Esophagus (tissue), 2 donors: Measurements from ENCODE around the gene CNTLN. TPM values are rescaled to one million over a fixed set of nuclear protein-coding genes. Genes with fewer than 3 reads are reported as not detected.
A peak's percentile ranks its signal among the peaks of the same experiment; 100 is the strongest.

Experiments used
- H3K27ac ChIP-seq, 2 donors: one replicate each; pipeline ENCODE4 v1.5.1; 2013; ENCODE audit warnings: low read depth in 2 of 2, mild to moderate bottlenecking in 2 of 2, inconsistent platforms in 1 of 2, low read length in 1 of 2, moderate library complexity in 1 of 2
- H3K27me3 ChIP-seq, 2 donors: one replicate each; pipeline ENCODE4 v1.6.1; 2013; ENCODE audit warnings: low read length in 2 of 2, control low read depth in 1 of 2, mild to moderate bottlenecking in 1 of 2; ENCODE audit not compliant: insufficient read depth in 2 of 2, control insufficient read depth in 1 of 2
- H3K36me3 ChIP-seq, 2 donors: one replicate each; pipeline ENCODE4 v1.6.1; 2013; ENCODE audit warnings: low read length in 1 of 2; ENCODE audit not compliant: control insufficient read depth in 2 of 2, insufficient read depth in 2 of 2
- H3K4me1 ChIP-seq, 2 donors: one replicate each; pipeline ENCODE4 v1.6.1; 2013; ENCODE audit warnings: low read length in 1 of 2; ENCODE audit not compliant: control insufficient read depth in 2 of 2, insufficient read depth in 2 of 2
- H3K4me3 ChIP-seq, 2 donors: one replicate each; pipeline ENCODE4 v1.5.1; 2013; ENCODE audit warnings: low read length in 2 of 2, mild to moderate bottlenecking in 2 of 2, low read depth in 1 of 2, moderate library complexity in 1 of 2
- H3K9me3 ChIP-seq, 2 donors: one replicate each; pipeline ENCODE4 v1.6.1; 2013; ENCODE audit warnings: mild to moderate bottlenecking in 2 of 2, low read depth in 1 of 2, low read length in 1 of 2, moderate library complexity in 1 of 2; ENCODE audit not compliant: control insufficient read depth in 2 of 2, insufficient read depth in 1 of 2
- WGBS, 2 donors: extraction: QIAGEN DNeasy Blood & Tissue Kit; methylation state at CpG; one replicate each; pipeline ENCODE4 v1.1.7; 2013; 5-methylcytosine and 5-hydroxymethylcytosine counted together
- polyA plus RNA-seq, 2 donors: library from polyadenylated mRNA; stranded (reverse); fragments of 200-250 nt; gene quantifications; one replicate each; pipeline ENCODE4 v1.2.3, GENCODE V29; 2013
- donor health status: healthy with polysubstance abuse.
- donor health status: Bipolar disorder and iron deficiency.

Gene CNTLN
- polyA plus RNA-seq, 2 donors = 1.0 to 1.3 TPM

DNA sequence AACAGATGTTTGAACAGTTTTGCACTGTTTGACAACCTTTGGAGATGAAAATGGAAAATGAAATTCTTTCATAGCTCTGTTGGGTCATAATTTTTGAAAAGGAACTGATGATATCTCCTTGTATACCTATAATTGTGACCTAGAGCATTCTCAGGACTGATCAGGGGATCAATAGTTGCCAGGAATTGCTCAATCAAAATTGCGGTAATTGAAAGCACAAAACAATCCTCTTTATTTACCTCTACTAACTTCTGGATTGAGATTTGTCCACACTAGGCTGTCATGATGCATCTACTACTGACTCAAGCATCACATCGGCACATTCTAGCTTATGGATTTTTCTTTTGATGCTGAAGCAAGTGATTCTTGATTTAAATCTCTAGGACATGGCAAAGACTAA lies 4.1 kb upstream of the CNTLN start:
- no peaks in the 10 kb centered on the region for H3K27me3 ChIP-seq
- H3K4me1 ChIP-seq = peaks cover 5 to 6% of the 10 kb centered on the region in 2 donors
- no peak overlapping the region for H3K27ac ChIP-seq
- H3K9me3 ChIP-seq = peaks cover 0 to 2% of the 10 kb centered on the region in 2 donors
- no peaks in the 10 kb centered on the region for H3K36me3 ChIP-seq
- H3K4me3 ChIP-seq = no peak overlapping the region
- 85 to 89% methylated on average over 2 of the region's 2 CpGs for WGBS, 2 donors

DNA sequence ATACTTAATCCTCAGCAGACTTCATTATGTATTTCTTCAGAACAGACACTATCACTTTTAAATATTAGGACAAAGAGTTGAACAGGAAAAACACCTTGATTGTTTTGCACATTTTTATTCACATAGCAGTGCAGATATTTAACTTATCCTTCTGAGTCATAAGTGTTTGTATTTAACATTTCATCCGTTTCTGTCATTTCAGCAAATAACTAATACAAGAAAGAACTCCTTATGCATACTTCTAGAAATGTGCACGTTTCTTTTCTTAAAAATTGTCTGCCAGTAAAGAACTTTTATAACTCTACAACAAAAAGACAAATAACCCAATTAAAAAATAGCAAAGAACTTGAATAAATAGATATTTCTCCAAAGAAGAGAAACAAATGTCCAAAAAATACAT lies 3.3 kb upstream of the CNTLN start:
- Histone ChIP-seq H3K36me3 (no peaks in the 10 kb centered on the region), H3K27me3 (no peaks in the 10 kb centered on the region), H3K4me3 (no peak overlapping the region), H3K27ac (no peak overlapping the region), H3K9me3 (peaks cover 0 to 2% of the 10 kb centered on the region in 2 donors), H3K4me1 (peaks cover 5 to 6% of the 10 kb centered on the region in 2 donors)
- WGBS, 2 donors = 43 to 57% methylated on average over 2 of the region's 2 CpGs

DNA sequence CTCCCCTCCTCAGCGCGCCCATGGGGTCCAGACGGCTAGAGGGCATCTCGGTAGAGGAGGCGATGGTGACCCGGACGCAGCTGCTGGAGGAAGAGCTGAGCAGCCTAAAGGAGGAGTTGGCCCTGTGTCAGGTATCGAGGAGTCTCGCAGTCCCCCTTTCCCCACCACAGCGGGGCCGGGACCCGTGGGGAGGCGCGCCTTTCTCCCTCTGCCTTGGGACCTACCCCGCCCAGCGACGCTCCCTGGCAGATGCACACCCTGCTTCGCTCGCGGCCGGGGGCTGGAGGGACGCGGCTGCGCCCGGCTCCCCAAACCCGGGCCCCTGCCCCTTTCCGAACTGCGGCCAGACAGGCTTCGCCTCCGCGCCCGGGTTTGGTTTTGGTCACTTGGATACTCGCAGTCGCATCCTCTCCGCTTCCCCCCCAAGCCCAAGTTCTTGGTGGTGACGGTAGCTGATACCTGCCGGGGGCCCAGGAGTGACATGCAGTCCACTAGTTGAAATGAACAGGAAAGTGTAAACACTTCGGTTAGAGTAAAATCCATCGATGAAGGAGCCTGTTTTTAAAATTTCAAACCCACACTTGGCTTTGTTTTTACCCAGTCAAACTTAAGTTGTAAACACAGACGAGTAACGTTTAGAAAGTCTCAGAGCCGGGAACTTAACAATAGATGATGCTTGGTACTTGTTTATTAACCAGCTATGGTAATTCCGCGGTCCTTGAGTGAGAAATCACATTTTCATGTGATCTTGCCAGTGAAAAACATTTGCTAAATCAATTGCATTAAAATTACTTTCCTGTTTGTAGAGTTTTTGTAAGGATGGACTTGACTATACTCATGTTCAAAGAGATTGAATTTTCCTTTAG lies 688 bp downstream of the CNTLN start:
- Histone ChIP-seq H3K9me3 (peaks cover 0 to 2% of the 10 kb centered on the region in 2 donors), H3K36me3 (no peaks in the 10 kb centered on the region), H3K27me3 (no peaks in the 10 kb centered on the region), H3K27ac (peak overlapping the region; percentile 75 to 88), H3K4me3 (peak overlapping the region; percentile 86 to 94), H3K4me1 (peaks cover 5 to 6% of the 10 kb centered on the region in 2 donors)
- WGBS, 2 donors = 2% methylated on average over 32 to 44 of the region's 44 CpGs

DNA sequence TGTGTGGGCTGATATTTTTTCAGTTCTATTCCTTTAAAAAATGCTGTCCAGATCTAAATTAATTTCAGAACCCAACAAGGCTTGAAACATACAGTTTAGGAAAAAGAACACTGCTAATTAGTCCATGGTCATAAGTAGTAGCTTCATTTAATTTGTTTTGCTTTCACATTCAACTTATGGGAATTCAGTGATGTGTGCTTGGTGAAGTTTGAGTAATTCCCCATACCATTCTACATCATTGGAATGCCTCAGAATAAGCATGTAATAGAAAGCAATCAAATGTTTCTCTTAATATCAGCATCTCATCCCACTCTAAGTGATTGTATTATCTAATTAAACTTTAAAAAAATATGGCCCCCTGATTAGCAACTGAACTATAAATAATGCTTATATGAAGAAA lies 2.7 kb downstream of the CNTLN start:
- Histone ChIP-seq H3K4me3 (no peak overlapping the region), H3K27me3 (no peaks in the 10 kb centered on the region), H3K9me3 (peaks cover 0 to 2% of the 10 kb centered on the region in 2 donors), H3K36me3 (no peaks in the 10 kb centered on the region), H3K27ac (no peak overlapping the region), H3K4me1 (peaks cover 5 to 6% of the 10 kb centered on the region in 2 donors)

DNA sequence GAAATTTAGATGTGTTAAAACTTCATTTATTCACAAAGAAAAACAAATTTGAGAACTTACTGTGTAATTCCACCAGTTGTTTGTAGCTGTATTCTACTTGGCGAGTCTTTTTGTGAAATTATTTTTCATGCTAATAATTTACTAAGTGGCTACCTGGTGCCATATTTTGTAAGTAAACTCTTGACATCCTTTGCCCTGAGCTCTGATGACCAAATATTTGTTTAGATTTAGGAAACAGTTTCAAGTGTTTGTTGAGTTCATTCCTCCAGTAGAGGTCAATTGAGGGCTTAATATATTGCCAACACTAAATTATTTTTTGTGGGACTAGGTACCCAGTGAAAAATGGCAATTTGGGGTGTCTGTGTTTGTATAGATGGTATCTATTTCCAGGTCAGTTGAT lies 3.7 kb downstream of the CNTLN start:
- H3K4me1 ChIP-seq = peaks cover 5 to 6% of the 10 kb centered on the region in 2 donors
- 96 to 97% methylated on average over 1 of the region's 1 CpG for WGBS, 2 donors

DNA sequence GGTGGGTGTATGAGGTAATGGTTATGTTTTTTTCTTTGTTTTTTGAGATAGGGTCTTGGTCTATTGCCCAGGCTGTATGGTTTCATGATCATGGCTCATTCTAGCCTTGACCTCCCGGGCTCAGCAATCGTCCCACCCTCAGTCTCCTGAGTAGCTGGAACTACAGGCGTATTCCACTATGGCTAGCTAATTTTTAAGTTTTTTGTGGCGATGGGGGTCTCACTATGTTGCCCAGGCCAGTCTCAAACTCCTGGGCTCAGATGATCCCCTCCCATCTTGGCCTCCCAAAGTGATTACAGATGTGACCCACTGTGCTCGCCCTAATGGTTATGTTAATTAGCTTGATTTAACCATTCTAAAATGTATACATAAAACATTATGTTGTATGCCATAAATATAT lies 5.6 kb downstream of the CNTLN start:
- Histone ChIP-seq H3K4me1 (peaks cover 0 to 1% of the 10 kb centered on the region in 2 donors), H3K4me3 (no peak overlapping the region), H3K9me3 (no peaks in the 10 kb centered on the region), H3K27ac (no peak overlapping the region), H3K36me3 (no peaks in the 10 kb centered on the region), H3K27me3 (no peaks in the 10 kb centered on the region)
- WGBS, 2 donors = 93 to 95% methylated on average over 5 of the region's 5 CpGs

More for the DNA sequence above, 3.7 kb downstream of the CNTLN start:
- Histone ChIP-seq H3K36me3 (no peaks in the 10 kb centered on the region), H3K9me3 (peaks cover 0 to 2% of the 10 kb centered on the region in 2 donors), H3K27ac (no peak overlapping the region), H3K27me3 (no peaks in the 10 kb centered on the region), H3K4me3 (no peak overlapping the region)

DNA sequence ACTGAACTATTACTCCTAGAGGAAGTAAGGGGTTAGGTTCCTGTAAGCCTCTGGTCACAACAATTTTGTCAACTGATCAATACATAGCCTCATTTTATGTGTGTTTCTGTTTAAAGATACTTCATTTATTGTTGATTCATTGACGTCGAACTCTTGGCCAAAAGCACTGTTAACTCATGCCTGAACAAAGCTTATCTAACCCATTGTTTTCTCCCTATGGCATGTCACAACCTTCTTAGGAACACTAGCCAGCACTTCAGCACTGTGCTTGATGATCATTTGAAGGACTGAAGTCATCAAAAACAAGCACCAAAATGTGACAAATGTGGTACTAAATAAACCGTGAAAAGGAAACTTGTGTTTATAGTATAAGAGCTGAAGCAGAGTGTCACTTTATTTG lies 13.5 kb downstream of the CNTLN start:
- Histone ChIP-seq H3K9me3 (no peaks in the 10 kb centered on the region), H3K4me3 (no peak overlapping the region), H3K27ac (no peak overlapping the region), H3K4me1 (no peaks in the 10 kb centered on the region), H3K27me3 (no peaks in the 10 kb centered on the region), H3K36me3 (no peaks in the 10 kb centered on the region)
- 60 to 63% methylated on average over 3 of the region's 3 CpGs for WGBS, 2 donors

DNA sequence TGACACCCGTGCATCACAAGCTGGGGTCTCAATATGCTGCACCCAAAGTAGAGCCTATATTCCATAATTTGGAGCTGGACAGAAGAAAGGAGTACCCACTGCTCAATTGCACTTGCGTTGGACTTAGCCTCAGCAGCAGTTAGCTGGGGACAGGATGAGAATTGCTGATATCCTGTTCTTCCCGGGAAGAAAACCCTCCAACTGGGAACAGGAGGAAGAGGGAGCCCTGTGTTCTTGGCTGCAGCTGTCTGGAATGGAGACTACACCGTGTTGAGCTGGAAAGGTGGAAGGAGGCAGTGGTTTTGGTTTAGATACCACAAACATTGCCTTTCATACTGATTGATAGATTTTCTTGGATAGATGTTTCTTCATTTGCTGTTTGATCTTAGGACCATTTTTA lies 24.6 kb downstream of the CNTLN start:
- Histone ChIP-seq H3K4me3 (no peak overlapping the region), H3K27me3 (no peaks in the 10 kb centered on the region), H3K27ac (no peak overlapping the region), H3K36me3 (peaks cover 0 to 2% of the 10 kb centered on the region in 2 donors), H3K9me3 (peaks cover 0 to 4% of the 10 kb centered on the region in 2 donors), H3K4me1 (no peaks in the 10 kb centered on the region)
- WGBS, 2 donors = 79 to 86% methylated on average over 4 of the region's 4 CpGs

DNA sequence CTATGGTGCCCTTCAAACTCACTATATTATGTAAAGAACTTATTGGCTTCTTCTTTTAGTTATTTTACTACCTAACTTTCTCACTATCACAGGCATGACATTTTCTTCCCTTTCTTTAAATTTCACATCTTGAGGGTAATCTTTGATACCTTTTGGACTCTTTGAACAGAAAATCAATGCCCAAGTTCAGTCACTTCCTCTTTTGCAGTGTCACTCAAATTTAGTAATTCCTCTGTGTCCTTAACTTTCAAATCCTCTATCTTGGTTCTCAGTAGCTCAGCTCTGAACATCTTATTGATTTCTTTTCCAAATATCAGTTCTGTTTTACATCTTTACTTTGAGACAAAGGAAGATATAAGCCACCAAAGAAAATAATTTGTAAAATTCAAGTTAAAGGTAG lies 25.5 kb downstream of the CNTLN start:
- H3K4me1 ChIP-seq = no peaks in the 10 kb centered on the region
- no peaks in the 10 kb centered on the region for H3K27me3 ChIP-seq
- H3K36me3 ChIP-seq = no peaks in the 10 kb centered on the region
- H3K9me3 ChIP-seq = no peaks in the 10 kb centered on the region
- H3K4me3 ChIP-seq = no peak overlapping the region
- H3K27ac ChIP-seq = no peak overlapping the region

DNA sequence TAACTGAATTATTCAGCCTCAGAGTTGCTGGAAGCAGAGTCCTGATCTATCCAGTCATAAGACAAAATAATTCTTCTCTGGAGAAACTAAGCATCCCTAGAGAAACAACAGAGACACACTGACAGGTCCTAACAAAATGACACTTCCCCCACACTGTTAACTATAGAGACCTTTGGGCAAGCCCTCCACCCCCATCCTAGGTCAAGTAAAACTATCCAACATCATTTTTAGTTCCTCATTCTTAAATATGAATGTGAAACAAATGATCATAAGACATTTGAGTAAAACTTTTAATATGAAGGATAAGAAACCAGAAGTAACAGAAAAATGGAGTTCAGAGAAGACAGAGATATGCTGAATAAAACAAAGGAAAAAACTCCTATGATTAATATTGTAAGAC lies 30.9 kb downstream of the CNTLN start:
- H3K4me3 ChIP-seq = no peak overlapping the region
- no peaks in the 10 kb centered on the region for H3K9me3 ChIP-seq
- H3K27ac ChIP-seq = no peak overlapping the region
- H3K36me3 ChIP-seq = no peaks in the 10 kb centered on the region
- no peaks in the 10 kb centered on the region for H3K4me1 ChIP-seq
- H3K27me3 ChIP-seq = no peaks in the 10 kb centered on the region
